GM21360 (cell line): ENCODE data around the gene SOCS7.
"Not testable (repeated sequence)": the region's sequence is repeated elsewhere in the genome, so short reads cannot be mapped to it uniquely, and the experiment has no call there.

Source experiments
- ATAC-seq: cut with Tn5 transposase; IDR thresholded peaks from one replicate; pipeline ENCODE4 v1.9.1; 2021; ENCODE audit warnings: mild to moderate bottlenecking, moderate library complexity; ENCODE audit not compliant: unreplicated experiment

Gene SOCS7

DNA sequence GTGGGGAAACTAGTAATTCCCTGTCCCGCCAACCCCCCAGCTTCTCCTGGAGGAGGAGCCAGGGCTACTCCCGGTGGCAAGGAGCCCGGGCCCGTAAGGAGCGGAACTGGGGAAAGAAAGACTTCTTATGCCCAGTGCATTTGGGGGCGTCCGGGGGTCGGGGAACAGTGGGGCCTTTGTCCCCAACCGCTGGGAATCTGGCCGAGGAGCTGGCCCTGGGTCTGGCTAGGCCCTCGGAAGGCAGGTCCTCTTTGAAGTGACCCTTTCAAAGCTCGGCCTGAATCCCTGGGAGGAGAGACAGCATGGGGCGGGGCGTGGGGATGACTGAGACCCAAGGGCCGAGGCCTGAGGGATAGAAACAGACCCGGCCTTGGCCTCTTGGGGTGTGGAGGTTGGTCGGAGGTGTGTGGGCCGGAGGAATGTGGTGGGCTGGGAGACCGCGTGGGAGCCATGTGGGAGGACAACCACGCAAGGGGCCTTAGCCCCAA, 82.6 kb downstream of the SOCS7 start:
- ATAC-seq = no peak

DNA sequence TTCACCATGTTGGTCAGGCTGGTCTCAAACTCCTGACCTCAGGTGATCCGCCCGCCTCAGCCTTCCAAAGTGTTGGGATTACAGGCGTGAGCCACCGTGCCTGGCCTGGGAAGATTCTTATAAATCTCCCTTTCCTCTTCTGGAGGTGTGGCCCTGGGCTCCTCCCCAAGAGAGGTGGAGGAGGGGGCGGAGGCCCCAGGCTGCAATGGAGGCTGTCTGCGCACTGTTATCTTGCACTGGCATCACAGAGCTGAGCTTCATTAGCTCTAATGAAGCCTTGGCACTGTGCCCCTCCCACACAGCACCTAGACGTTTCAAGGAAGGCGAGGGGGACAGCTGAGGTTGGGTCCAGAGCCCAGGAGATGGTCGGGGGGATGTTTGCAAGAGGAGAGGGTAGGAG, 84.2 kb downstream of the SOCS7 start:
- no peak for ATAC-seq

DNA sequence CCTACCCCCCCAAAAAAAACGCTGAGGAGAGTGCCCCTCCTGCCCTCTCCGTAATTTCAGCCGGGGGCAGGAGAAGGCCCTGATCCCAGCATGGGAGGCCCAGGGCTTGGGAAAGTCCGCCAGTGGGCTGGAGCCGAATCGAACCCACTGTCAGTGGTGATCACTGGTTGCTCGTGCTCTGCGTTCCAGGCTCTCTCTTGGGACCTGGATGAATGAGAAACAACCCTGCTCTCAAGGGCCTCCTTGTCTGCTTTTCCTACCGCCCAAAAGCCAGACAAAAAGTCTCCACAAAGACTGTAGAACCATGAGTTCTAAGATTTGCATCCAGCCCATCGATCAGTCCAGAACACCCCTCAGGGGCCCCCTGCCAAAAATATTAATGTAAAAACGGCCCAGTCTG, 84.7 kb downstream of the SOCS7 start:
- ATAC-seq = no peak

DNA sequence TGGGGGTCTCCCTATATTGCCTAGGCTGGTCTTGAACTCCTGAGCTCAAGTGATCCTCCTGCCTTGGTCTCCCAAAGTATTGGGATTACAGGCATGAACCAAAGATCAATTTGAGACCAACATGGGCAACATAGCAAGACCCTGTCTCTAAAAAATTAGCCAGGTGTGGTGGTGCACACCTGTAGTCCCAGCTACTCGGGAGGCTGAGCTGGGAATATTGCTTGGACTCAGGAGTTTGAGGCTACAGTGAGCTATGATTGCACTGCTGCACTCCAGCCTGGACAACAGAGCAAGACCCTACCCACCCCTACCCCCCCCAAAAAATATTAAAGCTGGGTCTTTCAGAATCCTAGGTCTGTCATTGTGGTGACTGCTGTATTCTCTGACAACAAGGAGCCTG, 85.7 kb downstream of the SOCS7 start:
- ATAC-seq = not testable (repeated sequence)

DNA sequence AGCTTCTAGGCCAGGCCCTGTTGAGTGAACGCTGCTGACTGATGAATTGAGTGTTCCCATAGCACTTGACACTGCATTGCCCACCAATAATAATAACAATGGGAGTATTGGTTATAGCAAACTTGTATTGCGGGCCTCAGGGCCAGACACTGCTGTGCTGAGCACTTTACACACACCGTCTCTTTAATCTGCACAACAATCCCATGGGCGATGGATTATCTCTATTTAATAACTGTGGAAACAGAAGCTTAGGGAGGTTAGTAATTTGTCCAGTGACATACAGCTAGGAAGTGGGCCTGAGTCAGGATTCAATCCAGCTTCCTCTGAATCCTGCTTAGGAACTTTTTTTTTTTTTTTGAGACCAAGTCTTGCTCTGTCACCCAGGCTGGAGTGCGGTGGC, 87.8 kb downstream of the SOCS7 start:
- no peak for ATAC-seq

DNA sequence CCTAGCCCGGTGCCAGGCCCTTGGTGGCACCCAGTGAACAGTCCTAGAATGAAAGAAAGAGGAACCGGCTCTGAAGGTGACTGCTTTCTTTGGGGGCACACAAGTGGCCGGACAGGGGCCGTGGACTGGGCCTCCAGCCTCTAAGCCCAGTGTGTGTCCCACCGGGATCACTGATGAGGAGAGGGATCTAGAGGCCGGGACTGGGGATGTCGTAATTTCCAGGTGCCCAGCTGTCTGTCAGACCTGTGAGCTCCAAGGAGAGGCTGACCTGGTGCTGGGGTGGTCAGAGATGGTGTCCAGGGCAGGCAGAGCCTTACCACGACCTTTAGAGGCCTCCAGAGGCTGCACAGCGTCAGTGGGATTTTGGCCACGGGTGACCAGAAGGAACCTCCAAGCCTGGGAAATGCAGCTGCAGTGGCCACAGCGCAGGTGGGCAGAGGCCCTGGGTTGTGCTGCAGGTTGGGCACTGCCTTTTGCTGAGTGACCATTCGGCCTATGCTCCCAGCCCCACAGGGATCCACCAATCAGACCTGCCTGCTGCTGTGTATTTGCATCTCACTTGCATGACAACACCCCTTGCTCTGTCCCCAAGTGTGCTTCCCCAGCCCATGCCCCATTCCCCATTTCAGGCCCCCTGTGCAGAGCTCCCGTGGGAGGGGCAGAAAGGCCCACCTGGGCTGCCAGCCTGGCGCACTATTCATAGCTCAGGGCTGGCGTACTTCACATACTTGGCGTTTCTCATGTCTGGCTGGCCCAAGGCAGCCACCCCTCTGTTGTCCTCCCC, 89.2 kb downstream of the SOCS7 start:
- no peak for ATAC-seq

DNA sequence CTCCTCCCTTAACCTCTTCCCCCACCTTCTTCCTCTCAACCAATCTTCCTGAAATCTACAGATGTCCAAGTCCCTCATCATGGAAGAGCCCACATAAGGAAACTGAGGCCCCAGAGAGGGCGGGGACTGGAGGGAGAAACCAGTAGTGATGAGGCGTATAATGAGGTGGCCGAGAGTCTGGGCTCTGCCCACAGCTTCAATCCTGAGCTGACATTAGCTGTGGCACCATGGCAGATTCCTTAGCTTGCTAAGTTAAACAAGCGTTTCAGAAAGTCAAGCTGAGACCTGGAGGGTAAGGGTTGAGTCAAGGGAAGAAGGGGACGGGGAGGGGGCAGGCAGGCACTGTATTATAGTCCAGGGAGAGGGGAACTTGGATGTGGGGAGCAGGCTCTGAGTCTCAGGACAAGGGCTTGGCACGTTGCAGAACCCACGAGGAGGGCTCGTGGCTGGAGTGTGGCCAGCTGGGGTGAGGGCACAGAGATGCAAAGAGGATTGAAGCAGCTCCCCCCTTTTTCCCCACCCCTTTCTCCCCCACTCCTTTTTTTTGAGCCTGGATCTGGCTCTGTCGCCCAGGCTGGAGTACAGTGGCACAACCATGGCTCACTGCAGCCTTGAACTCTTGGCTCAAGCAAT, 89.9 kb downstream of the SOCS7 start:
- ATAC-seq = no peak

DNA sequence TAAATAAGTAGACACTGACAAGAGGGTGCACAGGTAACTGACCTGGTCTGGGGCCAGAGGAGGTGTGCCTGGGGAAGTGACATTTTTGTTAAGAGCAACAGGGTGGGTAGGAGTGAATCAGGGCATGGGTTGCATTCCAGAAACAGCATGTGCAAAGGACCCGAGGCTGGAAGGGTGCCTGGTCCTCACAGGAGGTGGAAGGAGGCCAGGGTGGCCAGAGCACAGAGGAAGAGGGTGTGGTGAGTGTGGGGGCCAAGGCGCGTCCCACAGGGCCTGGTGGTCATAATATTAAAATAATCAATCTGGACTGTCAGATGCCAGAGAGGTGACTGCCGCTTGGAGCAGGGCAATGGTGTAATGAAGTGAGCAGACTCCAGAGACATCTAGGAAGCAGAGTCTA, 90.9 kb downstream of the SOCS7 start:
- ATAC-seq = no peak

DNA sequence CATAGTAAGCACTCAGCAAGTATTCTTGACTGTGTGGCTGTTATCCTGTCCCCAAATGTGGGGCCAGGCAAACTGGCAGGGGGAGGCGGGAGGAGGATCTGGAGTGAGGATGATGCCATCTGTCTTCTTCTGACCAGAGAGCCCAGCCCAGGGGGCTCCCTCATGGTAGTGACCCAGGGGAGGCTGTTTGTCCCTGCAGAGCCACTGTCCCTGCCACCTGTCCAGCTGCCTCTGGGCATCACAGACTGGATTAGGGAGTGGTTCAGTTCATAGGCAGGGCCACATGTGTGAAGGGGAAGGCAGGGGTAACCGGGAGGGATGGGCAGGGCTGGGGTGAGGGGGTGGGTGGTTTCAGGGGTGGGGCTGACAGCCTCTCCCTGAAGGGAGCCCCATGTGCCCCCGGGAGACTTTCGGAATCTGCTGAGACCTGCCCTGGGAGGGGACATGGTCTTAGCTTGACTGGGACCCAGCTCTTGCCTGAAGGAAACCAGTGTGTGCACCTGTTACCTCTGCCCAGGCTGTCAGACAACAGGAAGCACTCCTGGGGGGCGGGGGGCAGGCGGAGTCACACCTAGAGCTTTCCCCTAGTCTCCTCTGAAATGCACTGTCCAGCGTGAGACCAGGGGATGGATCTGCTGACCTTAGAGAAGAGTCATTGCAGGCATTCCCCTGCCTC, 91.8 kb downstream of the SOCS7 start:
- no peak for ATAC-seq

DNA sequence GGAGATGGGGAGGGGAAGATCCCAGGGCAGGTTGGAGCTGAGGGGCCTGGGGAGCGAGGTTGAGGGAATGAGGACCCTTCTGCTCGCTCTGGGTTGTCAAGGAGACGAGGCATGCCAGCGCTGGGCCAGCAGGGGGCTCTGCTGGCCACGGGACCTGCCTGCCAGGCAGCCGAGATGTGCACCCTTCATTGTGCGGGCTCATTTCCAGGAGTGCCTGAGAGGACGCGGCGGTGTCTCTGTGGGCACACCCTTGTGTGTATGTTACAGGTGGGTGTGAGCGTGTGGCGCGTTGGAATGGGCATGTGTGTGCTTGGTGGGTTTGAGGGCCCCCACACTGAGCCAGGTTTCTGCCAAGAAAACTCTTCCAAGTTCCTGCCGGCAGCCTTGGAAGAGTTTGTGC, 92.5 kb downstream of the SOCS7 start:
- no peak for ATAC-seq

DNA sequence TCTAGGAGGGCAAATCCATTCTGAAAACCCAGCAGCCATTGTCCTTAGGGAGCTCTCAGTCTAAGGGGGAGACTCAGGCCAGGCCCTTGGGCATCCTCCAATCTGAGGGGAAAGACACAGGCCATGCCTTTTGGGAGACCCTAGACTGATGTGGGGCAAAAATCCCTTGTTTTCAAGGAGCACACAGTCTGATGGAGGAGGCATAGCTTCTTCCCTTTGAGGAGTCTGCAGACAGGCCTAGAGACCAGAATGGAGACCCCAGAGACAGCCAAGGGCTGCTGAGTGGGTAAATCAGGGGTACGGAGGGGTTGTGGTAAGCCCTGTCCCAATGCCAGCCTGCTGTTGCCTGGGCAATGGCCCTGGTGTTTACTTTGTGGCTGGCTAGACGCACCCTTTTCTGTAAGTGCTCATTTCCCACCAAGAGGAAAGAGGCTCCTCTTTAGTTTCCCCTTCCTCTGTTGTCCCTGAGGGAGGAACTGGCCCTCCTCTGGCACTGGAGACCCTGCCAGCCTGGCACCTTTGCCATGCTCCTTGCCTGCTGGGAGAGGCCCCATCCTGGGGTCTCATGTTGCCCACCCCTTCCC, 96.0 kb downstream of the SOCS7 start:
- no peak for ATAC-seq

DNA sequence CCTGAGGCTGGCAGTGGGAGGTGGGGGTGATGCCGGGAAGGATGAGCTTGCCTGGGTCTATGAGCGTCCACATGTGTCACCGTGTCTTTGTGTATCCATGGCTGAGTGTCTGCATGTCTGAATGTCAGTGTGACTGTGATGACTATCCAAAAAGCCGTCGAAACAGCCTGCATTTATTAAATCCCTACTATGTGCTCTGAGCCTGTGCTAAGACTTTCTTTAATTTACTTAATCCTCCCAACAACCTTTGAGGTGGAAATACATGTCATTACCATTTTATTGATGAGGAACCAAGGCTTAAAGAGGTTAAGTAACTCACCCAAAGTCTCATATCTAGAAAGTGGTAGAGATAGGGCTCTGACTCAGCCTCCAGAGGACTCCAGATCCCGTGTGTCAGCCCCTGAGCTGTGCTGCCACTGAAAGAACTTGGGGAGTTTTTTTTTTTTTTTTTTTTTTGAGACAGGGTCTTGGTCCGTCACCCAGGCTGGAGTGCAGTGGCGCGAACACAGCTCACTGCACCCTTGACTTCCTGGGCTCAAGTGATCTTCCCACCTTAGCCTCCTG, 96.6 kb downstream of the SOCS7 start:
- ATAC-seq = no peak

DNA sequence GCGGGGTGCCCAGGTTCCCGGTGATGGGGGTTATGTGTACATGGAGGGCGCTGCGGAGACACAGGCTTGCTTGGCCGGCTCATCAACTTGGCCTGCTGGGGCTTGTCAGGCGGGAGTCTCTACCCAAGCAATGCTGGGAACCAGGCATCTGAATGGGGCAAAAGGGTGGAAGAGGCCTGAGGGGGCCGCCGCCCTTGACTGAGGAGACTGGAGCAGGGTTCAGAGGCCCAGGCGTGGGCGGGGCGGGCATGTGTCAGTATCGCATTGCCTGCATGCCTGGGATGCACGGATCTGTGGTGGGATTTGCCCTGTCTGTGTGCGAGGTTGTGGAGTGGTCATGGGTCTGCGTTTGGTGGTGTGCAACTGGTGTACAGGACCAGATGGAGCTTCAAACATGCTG, 97.7 kb downstream of the SOCS7 start:
- no peak for ATAC-seq

DNA sequence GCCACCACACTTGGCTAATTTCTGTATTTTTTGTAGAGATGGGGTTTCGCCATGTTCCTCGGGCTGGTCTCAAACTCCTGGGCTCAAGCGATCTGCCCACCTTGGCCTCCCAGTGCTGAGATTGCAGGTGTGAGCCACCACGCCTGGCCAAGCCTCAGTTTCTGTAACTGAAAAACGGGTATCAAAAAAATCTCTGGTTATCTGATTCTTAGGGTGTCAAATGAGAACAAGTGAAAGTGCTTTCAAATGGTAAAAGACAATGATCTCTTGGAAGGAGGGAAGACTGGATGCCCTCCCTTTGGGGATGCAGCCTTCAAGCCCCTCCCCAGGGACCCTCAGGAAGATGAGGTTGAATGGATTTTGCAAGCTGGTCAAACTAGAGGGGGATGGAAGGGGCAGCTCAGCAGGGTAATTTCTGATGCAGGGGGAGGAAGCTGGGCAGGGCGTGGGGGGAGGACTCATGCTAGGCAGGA, 98.9 kb downstream of the SOCS7 start:
- no peak for ATAC-seq

DNA sequence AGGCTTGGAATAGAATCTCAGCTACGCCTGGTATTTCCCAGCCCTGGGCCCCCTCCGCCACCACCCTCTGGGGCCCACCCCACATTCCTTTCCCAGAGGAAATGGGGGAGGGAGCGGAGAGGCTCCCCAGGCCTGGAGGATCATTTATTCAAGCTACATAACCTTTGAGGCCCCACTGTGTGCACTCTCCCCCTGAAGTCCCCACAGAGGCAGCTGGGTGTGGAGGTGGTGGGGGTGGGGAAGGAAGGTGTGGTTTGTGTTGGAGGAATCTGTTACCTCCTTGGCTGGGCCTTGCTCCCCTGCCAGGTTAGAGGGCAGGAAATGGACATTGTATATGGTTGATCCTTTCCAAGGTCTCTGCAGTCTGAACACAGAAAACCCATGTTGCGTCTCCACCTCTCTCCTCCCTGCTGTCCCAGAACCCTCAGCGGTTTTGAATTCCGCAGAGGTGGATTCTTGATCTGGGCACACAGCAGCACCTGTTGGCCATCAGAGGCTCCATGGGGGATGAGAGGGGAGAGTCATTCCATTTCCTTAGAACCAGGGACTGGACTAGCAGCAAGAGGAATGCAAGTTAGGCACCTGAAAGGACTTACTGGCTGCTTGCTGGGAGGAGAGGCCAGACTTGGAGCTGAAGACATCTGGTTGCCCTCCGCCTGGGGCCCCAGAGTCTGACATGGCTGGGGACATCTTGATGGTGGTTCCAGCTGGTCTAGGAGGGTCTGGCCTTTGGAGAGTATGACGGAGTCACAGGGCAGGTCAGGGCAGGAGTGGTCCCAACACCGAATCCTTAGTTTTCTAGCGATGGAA, 99.6 kb downstream of the SOCS7 start:
- no peak for ATAC-seq

DNA sequence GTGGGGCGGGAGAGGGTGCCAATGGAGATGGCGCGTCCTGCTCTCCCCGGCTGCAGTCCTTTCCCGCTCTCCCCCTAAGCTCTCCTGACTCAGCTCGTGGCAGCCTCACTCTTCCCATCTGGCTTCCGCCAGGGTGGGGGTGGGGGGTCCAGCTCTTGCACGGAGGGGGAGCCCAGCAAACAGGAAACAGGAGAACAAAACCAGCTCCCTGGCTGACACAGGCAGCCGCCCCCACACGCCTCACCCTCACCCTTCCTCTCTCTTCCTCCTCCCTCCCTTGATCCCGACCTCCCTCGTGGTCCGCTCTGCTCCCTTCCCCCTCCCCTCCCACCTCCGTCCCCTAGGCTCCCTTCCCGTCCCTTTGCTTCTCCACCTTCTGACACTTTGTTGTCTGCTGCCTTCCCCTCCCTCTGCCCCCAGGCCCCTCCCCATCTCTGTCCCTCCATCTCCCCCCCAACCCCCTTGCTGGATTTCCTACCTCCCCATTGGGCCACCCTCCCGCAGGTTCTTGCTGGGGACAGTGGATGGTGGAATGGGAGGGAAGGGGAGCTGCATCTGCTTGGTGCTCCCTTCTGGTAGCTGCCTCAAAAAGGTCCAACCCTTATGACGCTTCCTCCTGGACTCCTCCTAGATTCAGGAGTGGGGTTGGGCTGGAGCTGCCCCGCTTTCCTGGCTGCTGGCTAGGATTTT, 100.3 kb downstream of the SOCS7 start:
- no peak for ATAC-seq

DNA sequence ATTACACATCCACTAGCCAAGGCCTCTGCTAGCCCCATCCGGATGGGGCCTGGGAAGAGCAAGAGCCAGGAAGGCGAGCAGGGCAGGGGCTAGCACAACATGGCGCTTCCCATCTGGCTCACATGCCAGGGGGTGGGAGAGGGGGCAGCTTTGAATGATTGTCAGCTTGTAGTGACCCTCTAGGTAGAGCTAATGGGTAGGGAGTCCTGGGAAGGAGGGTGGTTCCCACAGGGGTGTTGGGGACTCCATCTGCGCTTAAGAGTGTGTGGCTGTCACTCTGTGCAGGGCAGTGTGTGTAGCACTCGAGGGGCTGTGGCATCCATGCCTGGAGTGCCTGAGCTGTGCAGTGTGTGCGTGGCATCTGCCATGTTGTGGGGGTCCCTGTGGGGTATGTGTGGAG, 101.1 kb downstream of the SOCS7 start:
- no peak for ATAC-seq

DNA sequence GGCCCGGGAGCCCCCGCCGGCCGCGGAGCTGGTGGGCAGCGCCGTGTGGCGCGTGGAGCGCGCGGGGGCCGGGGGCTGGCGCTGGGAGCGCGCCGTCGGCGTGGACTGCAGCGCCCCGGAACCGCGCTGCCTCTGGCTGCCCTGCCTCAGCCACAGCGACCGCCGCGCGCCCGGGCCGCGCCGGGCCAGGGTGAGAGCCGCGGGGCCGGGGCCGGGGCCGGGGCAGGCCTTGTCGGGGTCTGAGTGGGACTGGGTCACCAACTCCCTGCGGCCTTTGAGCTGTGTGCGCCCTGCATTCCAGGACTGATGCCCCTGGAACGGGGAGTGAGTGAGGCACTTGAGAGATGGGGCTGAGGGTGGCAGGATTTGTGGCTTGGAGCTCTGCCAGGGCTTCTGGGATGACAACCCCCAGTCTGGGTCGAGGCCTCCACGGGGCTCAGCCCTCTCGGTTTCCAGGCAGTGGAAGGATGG, 102.3 kb downstream of the SOCS7 start:
- no peak for ATAC-seq

DNA sequence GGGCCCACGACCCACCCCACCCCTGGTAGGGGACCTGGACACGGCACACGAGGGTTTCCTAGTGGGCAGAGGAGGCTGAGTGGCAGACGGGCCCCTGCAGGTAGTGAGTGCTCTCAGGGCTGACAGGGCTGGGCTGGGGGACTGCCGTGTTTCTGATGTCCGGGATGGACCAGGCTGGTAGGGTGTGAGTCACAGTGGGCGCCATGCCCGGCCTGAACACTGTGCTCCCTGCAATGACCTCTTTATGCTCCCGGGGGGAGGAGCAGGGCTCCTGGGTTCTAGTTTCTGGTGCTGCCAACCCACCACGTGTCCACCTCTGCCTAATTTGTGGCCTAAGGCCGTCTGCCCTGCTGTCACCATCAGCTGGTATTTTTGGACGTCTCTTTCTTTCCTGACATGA, 102.9 kb downstream of the SOCS7 start:
- ATAC-seq = no peak
